Prostate gland (tissue), 2 donors: ENCODE data around the gene ENTPD3. TPM values are rescaled to one million over a fixed set of nuclear protein-coding genes. Genes with fewer than 3 reads are reported as not detected.

Experiments used
- DNase-seq: peaks from one replicate; pipeline ENCODE4 v3.0.0-alpha.2; 2019; ENCODE audit warnings: low spot score
- H3K27ac ChIP-seq, 2 donors: fragments of 200-600 bp; sonication (generic); 2 replicates each; pipeline ENCODE4 v1.5.1; 2017 to 2019
- H3K27me3 ChIP-seq: fragments of 200-600 bp; sonication (generic); replicated peaks from 2 replicates; pipeline ENCODE4 v1.5.1; 2019; ENCODE audit not compliant: insufficient read depth
- H3K36me3 ChIP-seq, 2 donors: fragments of 200-600 bp; sonication (generic); 1 replicate in 1 of 2; 2 replicates in 1 of 2; pipeline versions ENCODE4 v1.5.1 to v1.8.1; 2017 to 2019
- H3K4me1 ChIP-seq: fragments of 200-600 bp; sonication (generic); replicated peaks from 2 replicates; pipeline ENCODE4 v1.5.1; 2019
- H3K4me3 ChIP-seq, 2 donors: fragments of 200-600 bp; sonication (generic); 2 replicates each; pipeline ENCODE4 v1.5.1; 2017 to 2019
- H3K9me3 ChIP-seq: fragments of 200-600 bp; sonication (generic); 2 replicates; pipeline ENCODE4 v1.5.1; 2017
- POLR2A ChIP-seq: fragments of 450-650 bp; IDR thresholded peaks from one replicate; pipeline ENCODE4 v1.6.1; 2016; ENCODE audit warnings: antibody characterized with exemption, mild to moderate bottlenecking
- POLR2AphosphoS5 ChIP-seq: sonication (generic); formaldehyde crosslinking; IDR thresholded peaks from one replicate; pipeline ENCODE4 v1.6.1; 2017; ENCODE audit warnings: antibody characterized with exemption
- WGBS: methylation state at CpG from one replicate; pipeline ENCODE4 v1.1.5; 2018; 5-methylcytosine and 5-hydroxymethylcytosine counted together
- intact Hi-C: fragments of 100-400 bp; cut with DNase I; formaldehyde crosslinking; loops from one replicate; pipeline ENCODE4 v1.14.2; 2022
- total RNA-seq, 2 donors: library from RNA; depleted of rRNA; stranded (reverse); fragments of >200 nt; gene quantifications; one replicate each; pipeline ENCODE4 v1.1.0, GENCODE V29; 2016
- TF ChIP-seq, protein P1 (sequence below), 4 experiments: fragments of 200-600 bp in 2 of 4; fragments of 450-650 bp in 2 of 4; sonication (generic) in 2 of 4; IDR thresholded peaks; 1 replicate in 3 of 4; 2 replicates in 1 of 4; pipeline ENCODE4 v1.5.1; 2016 to 2019; ENCODE audit warnings: antibody characterized with exemption in 4 of 4, mild to moderate bottlenecking in 2 of 4, moderate library complexity in 2 of 4

ENTPD3 gene, protein sequence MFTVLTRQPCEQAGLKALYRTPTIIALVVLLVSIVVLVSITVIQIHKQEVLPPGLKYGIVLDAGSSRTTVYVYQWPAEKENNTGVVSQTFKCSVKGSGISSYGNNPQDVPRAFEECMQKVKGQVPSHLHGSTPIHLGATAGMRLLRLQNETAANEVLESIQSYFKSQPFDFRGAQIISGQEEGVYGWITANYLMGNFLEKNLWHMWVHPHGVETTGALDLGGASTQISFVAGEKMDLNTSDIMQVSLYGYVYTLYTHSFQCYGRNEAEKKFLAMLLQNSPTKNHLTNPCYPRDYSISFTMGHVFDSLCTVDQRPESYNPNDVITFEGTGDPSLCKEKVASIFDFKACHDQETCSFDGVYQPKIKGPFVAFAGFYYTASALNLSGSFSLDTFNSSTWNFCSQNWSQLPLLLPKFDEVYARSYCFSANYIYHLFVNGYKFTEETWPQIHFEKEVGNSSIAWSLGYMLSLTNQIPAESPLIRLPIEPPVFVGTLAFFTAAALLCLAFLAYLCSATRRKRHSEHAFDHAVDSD
- 10 to 100 TPM in 1 of 2 donors, 1 to 10 TPM in 1; 2.4 to 11.0 TPM for total RNA-seq

DNA sequence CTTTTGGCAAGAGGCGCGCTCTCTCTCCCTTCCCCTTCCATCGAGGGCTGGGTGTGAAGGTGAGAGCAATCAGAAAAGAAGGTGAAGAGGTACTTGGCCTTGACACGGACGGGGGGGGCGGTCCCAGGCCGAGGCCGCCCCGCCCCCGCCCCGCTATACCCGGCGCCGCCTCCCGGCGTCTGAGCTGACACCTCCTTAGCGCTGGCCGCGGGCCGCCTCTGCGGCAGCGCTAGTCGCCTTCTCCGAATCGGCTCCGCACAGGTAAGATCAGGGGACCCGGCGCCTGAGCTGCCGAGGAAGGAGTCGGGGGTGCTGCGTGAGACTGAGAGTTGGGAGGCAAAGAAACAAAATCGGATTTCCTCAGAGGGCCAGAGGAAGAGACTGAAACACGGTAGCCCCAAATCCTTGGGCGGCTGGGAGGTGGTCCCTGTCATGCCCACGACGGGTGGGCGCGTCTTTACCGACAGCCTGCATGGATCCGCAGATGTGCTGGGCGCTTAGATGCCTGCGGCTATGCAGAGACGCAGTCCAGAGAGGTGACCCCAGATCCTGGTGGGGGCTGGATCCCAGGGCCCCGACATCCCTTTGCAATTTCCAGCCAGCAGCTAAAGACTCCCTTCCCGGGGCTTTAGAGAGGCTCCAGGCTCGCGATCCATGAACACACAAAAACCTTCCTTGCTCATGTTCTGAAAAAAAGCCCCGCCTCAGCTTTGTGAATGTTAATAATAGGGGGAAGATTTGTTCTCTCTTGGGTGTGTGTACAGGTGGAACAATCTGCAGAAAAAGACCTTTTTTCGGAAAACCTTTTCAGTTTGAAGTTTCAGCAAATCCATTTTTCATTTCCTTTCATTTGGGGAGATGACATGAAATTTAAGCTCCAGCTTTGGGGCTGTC, at the start of gene ENTPD3:
Gene ENTPD3, plus strand, starts transcription at position 184 of the 894 bp plus-strand sequence. CDS start 874 bp downstream, outside the sequence.
- Histone ChIP-seq H3K27me3 (no peaks in the 10 kb centered on the region), H3K4me1 (no peaks in the 10 kb centered on the region), H3K4me3 (peak within 1 kb of the TSS; percentile 31 to 41), H3K27ac (no peak within 1 kb of the TSS), H3K9me3 (no peaks in the 10 kb centered on the region), H3K36me3 (no peaks in the 10 kb centered on the region)
- TF ChIP-seq POLR2A (no peak), POLR2AphosphoS5 (no peak)
- TF ChIP-seq, protein P1, sequence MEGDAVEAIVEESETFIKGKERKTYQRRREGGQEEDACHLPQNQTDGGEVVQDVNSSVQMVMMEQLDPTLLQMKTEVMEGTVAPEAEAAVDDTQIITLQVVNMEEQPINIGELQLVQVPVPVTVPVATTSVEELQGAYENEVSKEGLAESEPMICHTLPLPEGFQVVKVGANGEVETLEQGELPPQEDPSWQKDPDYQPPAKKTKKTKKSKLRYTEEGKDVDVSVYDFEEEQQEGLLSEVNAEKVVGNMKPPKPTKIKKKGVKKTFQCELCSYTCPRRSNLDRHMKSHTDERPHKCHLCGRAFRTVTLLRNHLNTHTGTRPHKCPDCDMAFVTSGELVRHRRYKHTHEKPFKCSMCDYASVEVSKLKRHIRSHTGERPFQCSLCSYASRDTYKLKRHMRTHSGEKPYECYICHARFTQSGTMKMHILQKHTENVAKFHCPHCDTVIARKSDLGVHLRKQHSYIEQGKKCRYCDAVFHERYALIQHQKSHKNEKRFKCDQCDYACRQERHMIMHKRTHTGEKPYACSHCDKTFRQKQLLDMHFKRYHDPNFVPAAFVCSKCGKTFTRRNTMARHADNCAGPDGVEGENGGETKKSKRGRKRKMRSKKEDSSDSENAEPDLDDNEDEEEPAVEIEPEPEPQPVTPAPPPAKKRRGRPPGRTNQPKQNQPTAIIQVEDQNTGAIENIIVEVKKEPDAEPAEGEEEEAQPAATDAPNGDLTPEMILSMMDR (IDR thresholded peaks at IDR 0.05), result no peak
- WGBS, result 4% methylated on average over 45 of the region's 49 CpGs
- DNase-seq, result peak; percentile 17
- intact Hi-C loops, result no loop called here

DNA sequence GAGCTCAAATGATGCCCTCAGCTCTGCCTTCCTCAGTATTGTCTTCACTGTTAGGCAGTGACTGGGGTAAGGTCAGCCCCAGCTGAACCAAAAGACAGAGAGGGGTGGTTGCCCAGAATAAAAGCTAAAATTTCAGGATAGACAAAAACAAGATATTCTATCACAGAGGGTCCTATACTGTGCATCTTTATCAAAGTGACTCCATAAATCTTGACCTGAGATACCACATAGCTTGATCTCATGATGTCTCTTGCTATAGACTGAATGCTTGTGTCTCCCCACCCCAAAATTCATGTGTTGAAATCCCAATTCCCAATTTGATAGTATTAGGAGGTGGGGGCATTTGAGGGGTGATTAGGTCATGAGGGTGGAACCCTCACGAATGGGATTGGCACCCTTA, 47.1 kb upstream of the ENTPD3 start:
- Histone ChIP-seq H3K4me1 (no peaks in the 10 kb centered on the region), H3K9me3 (no peaks in the 10 kb centered on the region), H3K27ac (no peak overlapping the region), H3K27me3 (no peaks in the 10 kb centered on the region), H3K36me3 (no peaks in the 10 kb centered on the region), H3K4me3 (no peak overlapping the region)
- TF ChIP-seq POLR2A, result no peak
- TF ChIP-seq, protein P1 (IDR thresholded peaks at IDR 0.05), result no peak
- TF ChIP-seq POLR2AphosphoS5, result no peak
- no peak for DNase-seq
- WGBS, result 81% methylated on average over 1 of the region's 1 CpG
- intact Hi-C loops, result no loop called here

DNA sequence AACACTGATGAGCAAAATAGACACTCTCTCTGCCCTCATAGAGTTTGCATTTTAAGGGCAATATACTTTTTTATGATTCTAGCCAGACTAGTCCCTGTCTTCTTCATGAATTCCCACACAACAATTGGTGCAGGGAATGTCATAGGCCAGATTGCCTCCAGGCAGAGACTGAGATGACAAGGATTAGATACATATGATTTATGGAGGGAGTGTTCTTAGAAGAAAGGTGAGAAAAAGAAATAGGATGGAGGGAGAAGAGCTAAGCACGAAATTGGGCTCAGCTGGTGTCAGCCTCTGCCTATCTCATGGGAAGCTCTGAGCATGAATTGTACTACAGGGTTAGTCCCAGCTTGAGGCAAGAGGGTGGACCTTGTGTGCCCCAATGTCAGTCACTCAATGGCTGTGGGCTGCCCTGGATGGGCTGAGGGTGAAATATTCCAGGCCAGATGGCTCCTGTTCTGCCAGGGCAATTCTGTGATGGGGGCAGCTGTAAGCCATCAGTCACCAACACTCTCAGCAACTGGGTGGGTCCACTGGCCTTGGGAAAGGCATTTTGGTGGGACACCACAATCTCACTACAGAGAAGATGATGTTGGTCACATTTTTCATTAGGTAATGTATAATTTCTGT, 46.3 kb upstream of the ENTPD3 start:
- H3K9me3 ChIP-seq, result no peaks in the 10 kb centered on the region
- H3K4me3 ChIP-seq, result no peak overlapping the region
- intact Hi-C loops, result no loop called here
- no peaks in the 10 kb centered on the region for H3K36me3 ChIP-seq
- TF ChIP-seq POLR2A (no peak), POLR2AphosphoS5 (no peak)
- TF ChIP-seq, protein P1 (IDR thresholded peaks at IDR 0.05), result no peak
- H3K4me1 ChIP-seq, result no peaks in the 10 kb centered on the region
- no peak for DNase-seq
- 65% methylated on average over 1 of the region's 1 CpG for WGBS
- no peak overlapping the region for H3K27ac ChIP-seq
- H3K27me3 ChIP-seq, result no peaks in the 10 kb centered on the region

DNA sequence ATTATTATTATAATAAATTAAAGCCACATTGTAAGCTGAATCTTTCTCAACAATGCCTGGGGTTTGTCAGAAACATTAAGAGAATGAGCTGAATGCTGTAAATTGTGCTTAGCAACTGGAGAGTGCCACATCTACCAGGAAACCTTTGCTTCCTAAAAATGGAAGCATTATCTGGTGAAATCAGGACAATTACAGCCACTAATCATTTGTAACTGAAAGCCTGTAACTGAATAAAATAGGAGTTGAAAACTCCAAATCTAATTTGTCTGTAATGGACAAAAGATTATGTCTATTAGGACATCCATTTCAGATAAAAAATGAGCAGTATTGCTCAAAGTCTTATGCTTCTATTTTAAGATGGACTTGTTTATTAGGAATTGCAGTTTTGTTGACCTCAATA, 45.3 kb upstream of the ENTPD3 start:
- no peaks in the 10 kb centered on the region for H3K9me3 ChIP-seq
- H3K36me3 ChIP-seq, result no peaks in the 10 kb centered on the region
- H3K27ac ChIP-seq, result no peak overlapping the region
- no peak for DNase-seq
- H3K4me1 ChIP-seq, result no peaks in the 10 kb centered on the region
- H3K4me3 ChIP-seq, result no peak overlapping the region
- H3K27me3 ChIP-seq, result no peaks in the 10 kb centered on the region
- TF ChIP-seq POLR2A, result no peak
- intact Hi-C loops, result no loop called here

DNA sequence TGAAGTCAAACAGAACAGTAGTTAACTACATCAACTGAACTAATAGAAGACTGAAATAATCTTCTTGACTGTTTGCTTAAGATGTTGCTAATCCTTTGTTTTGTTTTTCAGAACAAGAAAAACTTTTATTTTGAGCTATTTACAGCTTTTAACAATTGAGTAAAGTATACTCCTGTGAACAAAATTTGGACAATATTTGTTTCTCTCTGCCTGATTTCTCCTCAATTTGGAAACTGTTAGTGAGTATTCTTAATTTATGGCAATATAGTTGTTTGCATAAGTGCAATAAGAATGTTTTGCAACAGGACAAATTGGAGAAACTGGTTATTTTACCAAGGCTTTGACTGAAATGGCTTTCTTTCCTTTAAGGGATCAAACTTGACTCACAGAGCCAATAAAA, 36.5 kb upstream of the ENTPD3 start:
- intact Hi-C loops, result no loop called here
- DNase-seq, result no peak
- no peaks in the 10 kb centered on the region for H3K27me3 ChIP-seq
- H3K36me3 ChIP-seq, result no peaks in the 10 kb centered on the region
- H3K9me3 ChIP-seq, result no peaks in the 10 kb centered on the region
- no peak overlapping the region for H3K4me3 ChIP-seq
- no peak overlapping the region for H3K27ac ChIP-seq
- no peaks in the 10 kb centered on the region for H3K4me1 ChIP-seq
- TF ChIP-seq, protein P1 (IDR thresholded peaks at IDR 0.05), result no peak
- TF ChIP-seq POLR2A, result no peak
- TF ChIP-seq POLR2AphosphoS5, result no peak
